Natural killer cell (primary cell): ENCODE measurements around the gene RLN3. TPM values are rescaled to one million over a fixed set of nuclear protein-coding genes. Genes with fewer than 3 reads are reported as not detected.
A peak's percentile ranks its signal among the peaks of the same experiment; 100 is the strongest.

Source experiments
- ATAC-seq, 3 donors: fragments of 150-1000 bp in 2 of 3; fragments of 200-7000 bp in 1 of 3; cut with Tn5 transposase; 1 replicate in 1 of 3; 2 replicates in 2 of 3; pipeline ENCODE4 v1.10.0; 2021; ENCODE audit warnings: mild to moderate bottlenecking in 2 of 3, moderate library complexity in 2 of 3
- DNase-seq, 2 donors: peaks; one replicate each; pipeline versions ENCODE4 v3.0.0 to v3.0.0-alpha.2; 2013 to 2021; ENCODE audit warnings: mixed read lengths in 1 of 2
- H3K27ac ChIP-seq: one replicate; pipeline ENCODE4 v1.5.1; 2013; ENCODE audit warnings: mild to moderate bottlenecking, low read length
- H3K27me3 ChIP-seq: one replicate; pipeline ENCODE4 v1.6.1; 2013; ENCODE audit warnings: low read length; ENCODE audit not compliant: control insufficient read depth, insufficient read depth
- H3K36me3 ChIP-seq: one replicate; pipeline ENCODE4 v1.6.1; 2013; ENCODE audit warnings: low read length; ENCODE audit not compliant: control insufficient read depth, insufficient read depth
- H3K4me1 ChIP-seq: one replicate; pipeline ENCODE4 v1.6.1; 2013; ENCODE audit warnings: low read length; ENCODE audit not compliant: control insufficient read depth, insufficient read depth
- H3K4me3 ChIP-seq: one replicate; pipeline ENCODE4 v1.5.1; 2013; ENCODE audit warnings: low read length
- H3K9me3 ChIP-seq: one replicate; pipeline ENCODE4 v1.6.1; 2013; ENCODE audit warnings: low read length; ENCODE audit not compliant: control insufficient read depth, insufficient read depth
- H3K27ac Mint-ChIP-seq, 2 donors: one replicate each; pipeline ENCODE4 v1.8.0; 2022; ENCODE audit warnings: mild to moderate bottlenecking in 2 of 2, mixed read lengths in 2 of 2, moderate library complexity in 1 of 2
- H3K27me3 Mint-ChIP-seq, 2 donors: one replicate each; pipeline ENCODE4 v1.8.0; 2022; ENCODE audit warnings: low read depth in 2 of 2, mixed read lengths in 2 of 2
- H3K36me3 Mint-ChIP-seq: one replicate; pipeline ENCODE4 v1.8.0; 2022; ENCODE audit warnings: mixed read lengths
- H3K4me1 Mint-ChIP-seq, 2 donors: one replicate each; pipeline ENCODE4 v1.8.0; 2022; ENCODE audit warnings: mixed read lengths in 2 of 2
- H3K4me3 Mint-ChIP-seq: one replicate; pipeline ENCODE4 v1.8.0; 2022; ENCODE audit warnings: mild to moderate bottlenecking, moderate library complexity, mixed read lengths
- H3K9me3 Mint-ChIP-seq, 2 donors: one replicate each; pipeline ENCODE4 v1.8.0; 2022; ENCODE audit warnings: mixed read lengths in 2 of 2
- WGBS: methylation state at CpG from one replicate; pipeline ENCODE4 v1.1.7; 2013; ENCODE audit warnings: missing lambda C conversion rate; ENCODE audit not compliant: insufficient coverage; 5-methylcytosine and 5-hydroxymethylcytosine counted together
- intact Hi-C: fragments of 100-400 bp; cut with micrococcal nuclease; formaldehyde crosslinking; loops from one replicate; pipeline ENCODE4 v1.14.2; 2022
- total RNA-seq, 4 donors: library from RNA; stranded (reverse); fragments of 120-200 nt in 1 of 4; gene quantifications; one replicate each; pipeline versions ENCODE4 v1.2.3 to v1.2.4, GENCODE V29; 2013 to 2022
- TF ChIP-seq, protein P1 (sequence below): fragments of 200-600 bp; IDR thresholded peaks from one replicate; pipeline ENCODE4 v1.8.0; 2022; ENCODE audit warnings: antibody characterized with exemption

Gene RLN3
- total RNA-seq, 3 donors from 2014 or later (not counting 1 experiment from before 2014, with no cell fraction given) = not detected

DNA sequence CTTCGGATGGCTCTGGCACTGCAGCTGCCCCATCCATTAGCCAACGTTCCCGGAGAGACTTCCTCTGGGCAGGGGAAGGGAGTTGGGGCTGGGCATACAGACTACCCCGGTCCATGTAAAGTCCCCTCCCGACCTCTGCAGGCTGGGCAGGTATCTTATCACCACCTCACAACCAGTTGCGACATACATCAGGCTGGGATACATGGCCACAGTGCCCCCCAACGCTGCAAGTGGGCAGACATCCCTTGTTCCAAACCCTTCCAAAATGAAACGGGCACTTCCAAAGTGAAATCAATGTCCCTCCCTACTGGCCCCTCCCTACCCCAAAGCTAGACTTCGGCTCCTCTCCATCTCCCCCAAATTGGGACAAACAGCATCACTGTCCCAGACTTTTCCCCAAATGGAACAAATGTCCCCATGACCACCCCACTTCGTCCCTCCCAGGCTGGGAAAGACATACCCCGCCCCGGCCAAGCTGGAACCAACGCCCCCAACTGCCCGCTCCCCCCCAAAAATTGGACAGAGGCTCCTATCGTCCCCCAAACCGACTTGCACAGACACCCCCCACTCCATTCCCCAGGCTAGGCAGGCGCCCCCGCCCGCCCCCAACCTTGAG, 28.9 kb downstream of the RLN3 start:
- Mint-ChIP-seq H3K36me3 (no peaks in the 10 kb centered on the region), H3K4me3 (peak overlapping the region; percentile 31), H3K27me3 (peaks cover 20 to 30% of the 10 kb centered on the region in 2 donors), H3K4me1 (peaks cover 9 to 22% of the 10 kb centered on the region in 2 donors), H3K9me3 (no peaks in the 10 kb centered on the region), H3K27ac (no peak overlapping the region)
- Histone ChIP-seq H3K9me3 (no peaks in the 10 kb centered on the region), H3K36me3 (peaks cover 10% of the 10 kb centered on the region), H3K4me3 (no peak overlapping the region), H3K4me1 (peaks cover 21% of the 10 kb centered on the region), H3K27me3 (peaks cover 20% of the 10 kb centered on the region), H3K27ac (no peak overlapping the region)
- intact Hi-C loops = no loop called here
- DNase-seq = no peak
- WGBS = 42% methylated on average over 19 of the region's 19 CpGs
- ATAC-seq = no peak
- TF ChIP-seq, protein P1, sequence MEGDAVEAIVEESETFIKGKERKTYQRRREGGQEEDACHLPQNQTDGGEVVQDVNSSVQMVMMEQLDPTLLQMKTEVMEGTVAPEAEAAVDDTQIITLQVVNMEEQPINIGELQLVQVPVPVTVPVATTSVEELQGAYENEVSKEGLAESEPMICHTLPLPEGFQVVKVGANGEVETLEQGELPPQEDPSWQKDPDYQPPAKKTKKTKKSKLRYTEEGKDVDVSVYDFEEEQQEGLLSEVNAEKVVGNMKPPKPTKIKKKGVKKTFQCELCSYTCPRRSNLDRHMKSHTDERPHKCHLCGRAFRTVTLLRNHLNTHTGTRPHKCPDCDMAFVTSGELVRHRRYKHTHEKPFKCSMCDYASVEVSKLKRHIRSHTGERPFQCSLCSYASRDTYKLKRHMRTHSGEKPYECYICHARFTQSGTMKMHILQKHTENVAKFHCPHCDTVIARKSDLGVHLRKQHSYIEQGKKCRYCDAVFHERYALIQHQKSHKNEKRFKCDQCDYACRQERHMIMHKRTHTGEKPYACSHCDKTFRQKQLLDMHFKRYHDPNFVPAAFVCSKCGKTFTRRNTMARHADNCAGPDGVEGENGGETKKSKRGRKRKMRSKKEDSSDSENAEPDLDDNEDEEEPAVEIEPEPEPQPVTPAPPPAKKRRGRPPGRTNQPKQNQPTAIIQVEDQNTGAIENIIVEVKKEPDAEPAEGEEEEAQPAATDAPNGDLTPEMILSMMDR = no peak

DNA sequence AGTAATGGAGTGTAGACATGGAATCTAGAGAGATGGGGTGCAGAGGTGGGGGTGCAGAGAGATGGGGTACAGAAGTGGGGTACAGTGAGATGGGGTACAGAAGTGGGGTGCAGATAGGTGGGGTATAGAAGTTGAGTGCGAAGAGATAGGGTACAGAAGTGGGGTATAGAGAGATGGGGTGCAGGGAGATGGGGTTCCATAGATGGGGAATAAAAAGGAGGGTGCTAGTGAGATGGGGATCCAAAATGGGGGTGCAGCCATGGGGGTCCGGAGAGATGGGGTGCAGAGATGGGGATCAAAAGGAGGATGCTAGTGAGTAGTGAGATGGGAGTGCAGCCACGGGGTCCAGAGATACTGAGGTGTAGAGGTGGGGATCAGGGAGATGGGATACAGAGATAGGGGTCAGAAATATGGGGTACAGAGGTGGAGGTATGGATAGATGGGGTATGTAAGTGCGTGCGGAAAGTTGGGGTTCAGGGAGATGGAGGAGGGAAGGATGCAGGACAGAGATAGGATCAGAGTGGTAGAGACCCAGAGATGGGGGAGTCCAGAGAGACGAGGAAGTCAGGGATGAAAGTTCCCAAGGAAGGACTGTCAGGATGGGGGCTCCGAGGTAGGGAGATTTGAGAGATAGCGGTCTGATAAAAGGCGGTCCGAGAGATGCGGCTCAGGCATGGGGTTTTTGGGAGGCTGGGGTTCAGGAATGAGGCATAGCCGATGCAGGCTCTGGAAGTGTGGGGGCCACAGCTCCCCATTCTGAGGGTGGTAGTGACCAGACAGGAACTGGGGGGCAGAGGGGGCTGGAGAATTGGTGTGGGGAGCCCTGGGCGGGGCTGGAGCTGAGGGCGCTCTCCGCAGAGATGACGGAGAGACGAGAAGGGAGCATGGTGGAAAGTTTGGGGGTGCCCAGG, 30.5 kb downstream of the RLN3 start:
- H3K9me3 Mint-ChIP-seq = no peaks in the 10 kb centered on the region
- H3K36me3 Mint-ChIP-seq = no peaks in the 10 kb centered on the region
- peaks cover 9 to 22% of the 10 kb centered on the region in 2 donors for H3K4me1 Mint-ChIP-seq
- H3K27ac Mint-ChIP-seq = peak overlapping the region in 1 of 2 donors; percentile 17
- TF ChIP-seq, protein P1 = no peak
- peaks cover 20 to 30% of the 10 kb centered on the region in 2 donors for H3K27me3 Mint-ChIP-seq
- H3K4me3 Mint-ChIP-seq = peak overlapping the region; percentile 45
- no peaks in the 10 kb centered on the region for H3K9me3 ChIP-seq
- H3K4me3 ChIP-seq = no peak overlapping the region
- no peak for DNase-seq
- peaks cover 21% of the 10 kb centered on the region for H3K4me1 ChIP-seq
- no peaks in the 10 kb centered on the region for H3K36me3 ChIP-seq
- no peak for ATAC-seq
- peaks cover 20% of the 10 kb centered on the region for H3K27me3 ChIP-seq
- H3K27ac ChIP-seq = no peak overlapping the region
- intact Hi-C loops = no loop called here
- WGBS = 24% methylated on average over 17 of the region's 17 CpGs

DNA sequence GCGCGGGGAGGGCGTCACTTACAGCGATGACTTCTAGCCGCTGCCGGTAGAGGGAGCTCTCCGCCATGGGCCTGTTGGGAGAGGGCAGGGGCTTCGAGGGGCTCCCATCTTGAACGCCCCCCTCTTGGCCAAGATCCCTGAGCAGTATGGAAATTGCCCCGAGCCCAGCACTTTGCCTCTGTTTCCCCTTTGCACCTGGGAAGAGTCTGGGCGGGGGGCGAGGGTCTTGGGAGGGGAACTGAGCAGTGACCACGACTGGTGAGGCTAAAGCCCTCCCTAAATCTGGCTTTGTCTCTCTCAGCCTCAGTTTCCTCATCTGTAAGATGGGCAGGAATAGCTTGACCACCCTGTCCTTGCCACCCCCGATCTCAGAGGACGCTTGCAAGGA, 31.1 kb downstream of the RLN3 start:
- no peaks in the 10 kb centered on the region for H3K9me3 ChIP-seq
- ATAC-seq (peak in 2 of 3 donors; percentile 63 to 73), DNase-seq (peak; percentile 46 to 75)
- no peak overlapping the region for H3K4me3 ChIP-seq
- peaks cover 20% of the 10 kb centered on the region for H3K27me3 ChIP-seq
- Mint-ChIP-seq H3K36me3 (no peaks in the 10 kb centered on the region), H3K4me1 (peaks cover 9 to 18% of the 10 kb centered on the region in 2 donors), H3K27me3 (peaks cover 20 to 30% of the 10 kb centered on the region in 2 donors), H3K27ac (peak overlapping the region in 1 of 2 donors; percentile 17), H3K9me3 (no peaks in the 10 kb centered on the region), H3K4me3 (no peak overlapping the region)
- TF ChIP-seq, protein P1 = peak; percentile 61
- intact Hi-C loops = no loop called here
- no peaks in the 10 kb centered on the region for H3K36me3 ChIP-seq
- H3K27ac ChIP-seq = no peak overlapping the region
- H3K4me1 ChIP-seq = peaks cover 21% of the 10 kb centered on the region
- 24% methylated on average over 15 of the region's 15 CpGs for WGBS
